RWPE1 (cell line): ENCODE data around the gene TBC1D22A.

Source experiments
- CTCF ChIA-PET: fragments of 350-600 bp; sonication (Branson Sonifier 250); formaldehyde crosslinking; extraction: SDS; loops from one replicate; lab custom pipeline; 2021; lab: Yijun Ruan, JAX
- POLR2A ChIA-PET: fragments of 400-600 bp; formaldehyde crosslinking; extraction: SDS; loops from one replicate; lab custom pipeline; 2020; ENCODE audit warnings: antibody characterized with exemption; ENCODE audit not compliant: low non-redundant PET; lab: Yijun Ruan, JAX
- DNase-seq: peaks from one replicate; pipeline ENCODE4 v3.0.0; 2012; ENCODE audit warnings: low spot score
- H3K27ac ChIP-seq: fragments of 450-650 bp; 2 replicates; pipeline ENCODE4 v1.5.1; 2017
- TF ChIP-seq, protein P1 (sequence below): fragments of 450-650 bp; conservative IDR thresholded peaks from 2 replicates; pipeline ENCODE4 v1.5.1; 2017; ENCODE audit warnings: low read depth, mild to moderate bottlenecking

Gene TBC1D22A

DNA sequence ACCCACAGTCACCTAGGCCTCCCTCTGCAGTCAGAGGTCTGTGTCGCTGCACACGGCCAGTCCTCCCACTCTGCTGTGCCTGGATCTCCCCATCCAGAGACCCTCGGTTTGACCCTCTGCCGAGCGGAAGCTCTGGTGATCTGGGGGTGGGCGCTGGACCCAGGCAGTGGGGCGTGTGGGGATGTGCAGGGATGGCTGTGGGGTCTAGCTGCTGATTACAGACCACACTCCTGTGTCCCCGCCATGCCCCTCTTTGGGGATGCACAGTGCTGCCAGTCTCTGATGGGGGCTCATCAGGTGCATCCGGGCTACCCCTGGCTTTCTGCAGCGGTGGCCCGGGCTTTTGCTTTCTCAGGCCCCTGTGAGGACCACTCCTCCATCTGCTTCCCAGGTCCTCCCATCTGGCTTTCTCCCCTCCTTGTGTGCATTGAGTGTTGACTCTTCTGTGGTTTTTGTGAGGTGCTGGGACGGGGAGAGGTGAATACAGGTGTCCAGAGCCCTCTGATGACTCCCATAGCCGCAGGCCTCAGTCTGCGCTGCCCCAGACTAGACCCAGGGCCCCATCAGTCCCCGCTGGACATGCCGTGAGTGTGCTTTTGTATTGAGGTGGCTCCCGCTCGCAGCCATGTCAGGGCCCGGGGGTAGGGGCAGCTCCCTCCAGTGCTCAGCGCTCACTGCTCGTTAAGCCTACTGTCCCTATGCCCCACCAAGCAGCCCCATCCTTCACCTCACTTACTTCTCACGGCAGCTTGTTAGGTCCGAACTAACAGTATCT, 251.6 kb downstream of the TBC1D22A start:
- CTCF ChIA-PET = interaction anchor here (1.4 kb wide), 1 partner anchor 29 kb away, joined by 3 read pairs; no protein-coding TSS in a partner anchor
- POLR2A ChIA-PET = no interaction called here

DNA sequence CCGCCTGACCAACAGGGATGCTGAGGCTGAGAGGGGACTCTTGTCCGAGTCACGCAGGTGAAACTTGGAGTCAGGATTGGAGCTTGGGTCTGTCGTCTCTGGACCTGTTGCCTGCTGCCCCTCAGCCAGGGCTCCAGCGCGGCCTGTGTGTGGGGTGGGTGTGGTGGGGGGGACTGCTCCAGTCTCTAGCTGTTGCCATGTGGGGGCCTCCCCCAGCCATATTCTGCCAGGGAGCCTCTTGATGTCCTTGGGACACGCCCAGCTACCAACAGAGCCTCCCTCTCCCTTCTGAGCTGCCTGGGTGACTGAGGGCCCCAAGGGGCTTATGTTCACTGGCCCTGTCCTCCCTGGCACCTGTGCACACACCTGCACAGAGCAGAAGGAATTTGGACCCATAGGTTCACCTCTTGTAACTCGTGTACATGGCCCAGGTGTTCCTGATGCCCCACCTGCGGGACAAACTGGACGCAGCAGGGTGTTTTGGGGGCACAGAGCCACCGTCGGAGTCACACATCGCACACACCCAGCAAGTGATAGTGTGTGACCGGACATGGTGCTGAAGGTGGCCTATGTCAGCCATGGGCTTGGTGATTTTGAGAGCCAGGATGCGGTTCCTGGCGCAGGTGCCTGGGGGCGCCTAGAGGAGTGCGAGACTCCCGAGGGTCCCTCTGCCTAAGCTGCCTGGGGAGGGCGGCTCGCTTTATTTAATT, 252.3 kb downstream of the TBC1D22A start:
- POLR2A ChIA-PET = no interaction called here
- no peak overlapping the region for H3K27ac ChIP-seq
- CTCF ChIA-PET = no interaction called here
- TF ChIP-seq, protein P1, sequence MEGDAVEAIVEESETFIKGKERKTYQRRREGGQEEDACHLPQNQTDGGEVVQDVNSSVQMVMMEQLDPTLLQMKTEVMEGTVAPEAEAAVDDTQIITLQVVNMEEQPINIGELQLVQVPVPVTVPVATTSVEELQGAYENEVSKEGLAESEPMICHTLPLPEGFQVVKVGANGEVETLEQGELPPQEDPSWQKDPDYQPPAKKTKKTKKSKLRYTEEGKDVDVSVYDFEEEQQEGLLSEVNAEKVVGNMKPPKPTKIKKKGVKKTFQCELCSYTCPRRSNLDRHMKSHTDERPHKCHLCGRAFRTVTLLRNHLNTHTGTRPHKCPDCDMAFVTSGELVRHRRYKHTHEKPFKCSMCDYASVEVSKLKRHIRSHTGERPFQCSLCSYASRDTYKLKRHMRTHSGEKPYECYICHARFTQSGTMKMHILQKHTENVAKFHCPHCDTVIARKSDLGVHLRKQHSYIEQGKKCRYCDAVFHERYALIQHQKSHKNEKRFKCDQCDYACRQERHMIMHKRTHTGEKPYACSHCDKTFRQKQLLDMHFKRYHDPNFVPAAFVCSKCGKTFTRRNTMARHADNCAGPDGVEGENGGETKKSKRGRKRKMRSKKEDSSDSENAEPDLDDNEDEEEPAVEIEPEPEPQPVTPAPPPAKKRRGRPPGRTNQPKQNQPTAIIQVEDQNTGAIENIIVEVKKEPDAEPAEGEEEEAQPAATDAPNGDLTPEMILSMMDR = no peak
- no peak for DNase-seq

More for the DNA sequence above, 251.6 kb downstream of the TBC1D22A start:
- TF ChIP-seq, protein P1 = no peak
- no peak overlapping the region for H3K27ac ChIP-seq
- no peak for DNase-seq

DNA sequence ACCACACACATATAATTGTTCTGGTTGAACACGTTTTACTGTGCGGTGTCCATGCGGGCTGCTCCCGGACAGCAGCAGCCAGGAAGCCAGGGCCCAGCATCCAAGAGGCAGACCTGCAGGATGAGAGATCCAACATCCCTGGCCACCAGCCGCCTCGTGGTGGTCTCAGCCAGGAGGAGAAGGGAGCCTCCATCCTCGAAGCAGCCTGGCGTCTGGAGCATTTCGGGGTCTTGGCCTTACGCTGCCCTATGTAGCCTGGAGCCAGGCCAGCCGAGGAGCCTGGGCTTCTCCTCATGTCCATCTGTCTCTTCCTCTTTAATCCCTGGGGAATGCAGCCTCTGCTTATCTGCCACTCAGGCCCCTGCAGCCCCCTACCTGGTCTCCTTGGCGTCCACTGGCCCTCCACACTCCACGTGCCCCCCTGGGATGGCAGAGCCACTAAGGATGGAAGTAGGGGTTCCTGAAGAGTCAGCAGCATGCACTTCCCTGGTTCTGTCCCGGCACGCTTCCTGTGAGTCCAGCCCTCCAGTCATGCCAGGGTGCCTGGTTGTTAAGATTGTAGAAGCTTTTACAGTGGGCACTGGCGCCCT, 253.2 kb downstream of the TBC1D22A start:
- TF ChIP-seq, protein P1 = no peak
- ChIA-PET CTCF (interaction anchor here (0.5 kb wide), 1 partner anchor 14 kb away, joined by 3 read pairs; no protein-coding TSS in a partner anchor), POLR2A (no interaction called here)
- DNase-seq = no peak
- no peak overlapping the region for H3K27ac ChIP-seq

DNA sequence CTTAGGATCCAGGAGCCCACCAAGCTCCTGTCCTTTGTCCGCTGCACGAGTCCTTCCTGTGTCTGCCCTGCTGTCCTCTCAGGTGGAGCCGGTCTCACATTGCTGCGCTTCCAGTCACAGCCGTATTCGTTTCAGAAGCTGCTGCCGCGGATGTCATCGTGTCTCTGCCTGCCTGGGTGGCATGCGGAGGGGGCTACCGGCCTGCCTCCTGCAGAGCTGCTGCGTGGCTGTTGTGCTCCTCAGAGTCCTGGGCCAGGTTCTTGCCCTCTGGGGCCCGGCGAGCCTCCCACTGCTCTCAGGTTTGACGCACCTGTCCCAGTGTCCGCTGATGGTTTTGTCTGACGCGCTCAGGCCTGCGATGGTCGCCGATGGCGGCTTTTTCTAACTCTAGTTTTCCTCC, 254.2 kb downstream of the TBC1D22A start:
- no peak for DNase-seq
- H3K27ac ChIP-seq = no peak overlapping the region
- CTCF ChIA-PET = interaction anchor here (0.5 kb wide), 1 partner anchor 15 kb away, joined by 3 read pairs; no protein-coding TSS in a partner anchor
- POLR2A ChIA-PET = no interaction called here
- TF ChIP-seq, protein P1 = no peak

DNA sequence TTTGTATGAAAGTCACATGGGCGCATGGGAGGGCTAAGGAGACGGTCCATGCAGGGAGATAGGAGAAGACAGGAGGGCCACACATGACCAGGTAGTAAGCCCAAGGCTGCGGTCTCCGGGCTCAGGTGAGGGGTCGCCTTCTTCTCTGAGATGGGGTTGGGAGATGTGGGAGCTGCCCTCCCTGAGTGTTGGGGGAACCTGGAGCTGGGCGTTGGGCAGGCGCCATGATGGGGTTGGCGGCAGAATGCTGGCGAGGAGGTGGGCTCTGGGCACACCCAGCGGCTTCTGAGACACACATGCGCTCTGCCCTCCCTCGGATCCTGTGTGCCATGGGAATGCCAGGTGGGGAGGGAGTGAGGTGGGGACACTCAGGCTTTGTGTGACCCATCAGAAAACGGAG, 254.8 kb downstream of the TBC1D22A start:
- no peak overlapping the region for H3K27ac ChIP-seq
- POLR2A ChIA-PET = no interaction called here
- no peak for DNase-seq
- TF ChIP-seq, protein P1 = no peak
- CTCF ChIA-PET = no interaction called here
